UCSD-AML1 (cell line): Measurements from ENCODE around the gene TBKBP1.
"Not testable (repeated sequence)": the region's sequence is repeated elsewhere in the genome, so short reads cannot be mapped to it uniquely, and the experiment has no call there.

Source experiments
- DNase-seq: peaks from one replicate; lab custom pipeline; 2025; ENCODE audit not compliant: unreplicated experiment; lab: John Stamatoyannopoulos, UW

TBKBP1 gene

DNA sequence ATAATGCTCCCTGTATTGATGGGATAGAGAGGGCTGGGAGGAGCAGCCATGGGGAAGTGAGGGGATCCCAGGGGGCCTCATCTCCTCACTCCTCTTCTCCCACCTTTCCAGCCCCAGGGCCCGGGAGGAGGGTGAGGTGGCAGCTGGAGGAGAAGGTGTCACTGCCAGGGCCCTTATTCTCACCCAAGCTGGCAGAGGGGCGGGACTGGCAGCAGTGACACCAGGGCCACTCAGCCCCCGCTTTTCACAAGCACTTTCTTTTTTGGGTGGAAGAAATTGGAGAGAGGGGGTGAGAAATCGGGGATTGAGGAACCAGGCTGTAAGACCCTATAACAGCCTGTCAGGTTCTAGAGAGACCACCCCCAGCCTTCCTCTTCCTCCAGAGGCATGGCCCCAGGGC, 36.7 kb downstream of the TBKBP1 start:
- DNase-seq: no peak

DNA sequence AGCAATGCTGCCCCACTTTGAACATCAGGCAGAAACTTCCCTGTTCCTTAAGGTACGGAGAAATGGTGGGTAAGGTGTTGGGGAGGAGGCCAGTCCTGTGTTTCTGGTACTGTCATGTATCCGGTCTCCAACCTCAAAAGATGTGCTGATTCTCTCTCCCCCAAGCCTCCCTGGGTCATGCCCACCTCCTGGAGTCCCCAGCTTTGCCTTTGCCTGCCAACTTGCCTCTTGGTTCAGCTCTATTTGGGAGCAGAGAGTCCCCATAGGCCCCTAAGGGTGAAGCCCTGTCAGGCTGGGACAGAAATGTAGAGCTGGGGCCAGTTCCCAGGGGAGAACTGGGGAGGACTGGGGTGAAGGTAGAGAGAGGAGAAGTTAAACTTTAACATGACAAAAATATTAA, 37.4 kb downstream of the TBKBP1 start:
- no peak for DNase-seq

- no peak for DNase-seq
Observed at GRCh38 chr17:47732399-47733046, 38.6 kb downstream of the TBKBP1 start.

GRCh38 chr17:47733047-47733673, 39.2 kb downstream of the TBKBP1 start, which contains the start of gene TBX21:
TSS of gene TBX21 (plus strand) at chr17:47733236. CDS start at chr17:47733455, 219 bp downstream.
- peak; percentile 81 for DNase-seq

- no peak for DNase-seq
Observed at GRCh38 chr17:47733674-47734410, 39.9 kb downstream of the TBKBP1 start.

DNA sequence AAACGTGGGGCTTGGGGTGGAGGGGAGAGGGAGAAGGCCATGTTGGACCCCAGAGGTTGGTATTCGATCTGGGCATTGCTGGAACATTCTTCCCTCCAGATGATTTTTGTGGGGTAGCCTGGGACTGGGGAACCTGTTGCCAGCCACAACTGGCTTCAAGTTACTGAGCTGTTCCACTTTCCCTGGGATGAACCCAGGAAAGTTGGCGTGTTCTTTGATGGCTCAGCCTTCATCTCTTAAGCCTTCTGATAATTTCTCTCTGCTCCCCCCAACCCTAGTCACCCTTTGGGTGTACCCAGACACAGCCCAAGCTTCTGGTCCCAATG, 41.1 kb downstream of the TBKBP1 start:
- no peak for DNase-seq

- DNase-seq: no peak
Observed at GRCh38 chr17:47735536-47736011, 41.6 kb downstream of the TBKBP1 start.

- no peak for DNase-seq
Observed at GRCh38 chr17:47736501-47737495, 42.8 kb downstream of the TBKBP1 start.

- DNase-seq: no peak
Observed at GRCh38 chr17:47738178-47738577, 44.2 kb downstream of the TBKBP1 start.

GRCh38 chr17:47739150-47739549, 45.2 kb downstream of the TBKBP1 start:
- no peak for DNase-seq

GRCh38 chr17:47739945-47740344, 46.0 kb downstream of the TBKBP1 start:
- DNase-seq: not testable (repeated sequence)

DNA sequence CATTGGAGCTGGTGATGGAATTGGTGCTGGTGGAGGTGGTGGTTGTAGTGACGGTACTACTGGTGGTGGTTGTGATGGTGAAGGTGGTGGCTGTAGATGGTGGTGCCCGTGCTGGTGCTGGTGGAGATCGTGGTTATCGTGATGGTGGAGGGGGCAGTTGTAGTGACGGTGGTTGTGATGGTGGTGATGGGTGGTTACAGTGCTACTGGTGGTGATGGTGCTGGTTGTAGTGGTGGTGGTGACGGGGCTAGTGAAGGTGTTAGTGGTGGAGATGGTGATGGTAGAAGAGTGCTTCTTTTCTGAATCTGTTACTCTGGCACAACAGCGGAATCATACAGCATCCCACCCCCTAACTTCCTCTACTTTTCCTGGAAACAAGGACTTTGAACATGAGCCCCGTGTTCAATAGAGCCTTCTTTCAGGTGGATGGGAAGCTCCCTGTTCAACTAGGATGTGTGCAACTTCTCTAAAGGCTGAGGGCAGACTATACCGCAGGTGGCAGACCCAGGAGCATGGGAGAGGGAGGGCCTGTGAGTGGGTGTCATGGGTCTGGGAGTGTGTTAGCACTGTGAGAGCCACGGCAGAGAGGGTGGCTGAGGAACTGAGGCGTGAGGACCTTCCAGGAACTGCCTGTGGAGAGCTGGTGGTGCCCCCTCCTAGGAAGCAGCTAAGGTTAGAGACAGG, 47.3 kb downstream of the TBKBP1 start:
- no peak for DNase-seq

DNA sequence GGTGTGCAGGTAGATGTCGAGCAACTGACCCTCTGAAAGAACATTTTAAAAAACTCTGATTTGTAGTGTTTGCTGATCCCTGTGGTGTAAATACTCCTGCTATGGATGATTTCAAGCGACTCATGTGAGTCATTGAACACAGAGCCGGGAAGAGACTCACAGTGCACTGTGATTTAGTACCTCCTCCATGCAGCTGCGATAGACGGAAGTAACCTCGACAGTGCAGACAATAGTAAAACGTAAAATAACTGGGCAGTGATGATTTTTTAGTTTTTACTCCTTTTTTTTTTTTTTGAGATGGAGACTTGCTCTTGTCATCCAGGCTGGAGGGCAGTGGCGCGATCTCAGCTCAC, 47.8 kb downstream of the TBKBP1 start:
- no peak for DNase-seq

GRCh38 chr17:47742319-47743181, 48.6 kb downstream of the TBKBP1 start:
- peak; percentile 62 for DNase-seq

GRCh38 chr17:47744168-47745036, 50.4 kb downstream of the TBKBP1 start:
- peak; percentile 37 for DNase-seq

DNA sequence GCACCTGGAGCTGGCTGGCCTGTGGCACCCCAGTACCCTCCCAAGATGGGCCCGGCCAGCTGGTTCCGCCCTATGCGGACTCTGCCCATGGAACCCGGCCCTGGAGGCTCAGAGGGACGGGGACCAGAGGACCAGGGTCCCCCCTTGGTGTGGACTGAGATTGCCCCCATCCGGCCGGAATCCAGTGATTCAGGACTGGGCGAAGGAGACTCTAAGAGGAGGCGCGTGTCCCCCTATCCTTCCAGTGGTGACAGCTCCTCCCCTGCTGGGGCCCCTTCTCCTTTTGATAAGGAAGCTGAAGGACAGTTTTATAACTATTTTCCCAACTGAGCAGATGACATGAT, 51.0 kb downstream of the TBKBP1 start:
- DNase-seq: no peak

GRCh38 chr17:47751471-47751870, 57.5 kb downstream of the TBKBP1 start:
- no peak for DNase-seq

GRCh38 chr17:47757386-47757785, 63.4 kb downstream of the TBKBP1 start:
- no peak for DNase-seq
